GM15510 (cell line): ENCODE results near the gene CRHBP.

Experiments
- POLR2A ChIP-seq: IDR thresholded peaks from 3 replicates; pipeline ENCODE4 v1.6.1; 2011; ENCODE audit warnings: borderline replicate concordance; ENCODE audit not compliant: insufficient read length; ENCODE audit errors: extremely low read depth

Gene CRHBP

DNA sequence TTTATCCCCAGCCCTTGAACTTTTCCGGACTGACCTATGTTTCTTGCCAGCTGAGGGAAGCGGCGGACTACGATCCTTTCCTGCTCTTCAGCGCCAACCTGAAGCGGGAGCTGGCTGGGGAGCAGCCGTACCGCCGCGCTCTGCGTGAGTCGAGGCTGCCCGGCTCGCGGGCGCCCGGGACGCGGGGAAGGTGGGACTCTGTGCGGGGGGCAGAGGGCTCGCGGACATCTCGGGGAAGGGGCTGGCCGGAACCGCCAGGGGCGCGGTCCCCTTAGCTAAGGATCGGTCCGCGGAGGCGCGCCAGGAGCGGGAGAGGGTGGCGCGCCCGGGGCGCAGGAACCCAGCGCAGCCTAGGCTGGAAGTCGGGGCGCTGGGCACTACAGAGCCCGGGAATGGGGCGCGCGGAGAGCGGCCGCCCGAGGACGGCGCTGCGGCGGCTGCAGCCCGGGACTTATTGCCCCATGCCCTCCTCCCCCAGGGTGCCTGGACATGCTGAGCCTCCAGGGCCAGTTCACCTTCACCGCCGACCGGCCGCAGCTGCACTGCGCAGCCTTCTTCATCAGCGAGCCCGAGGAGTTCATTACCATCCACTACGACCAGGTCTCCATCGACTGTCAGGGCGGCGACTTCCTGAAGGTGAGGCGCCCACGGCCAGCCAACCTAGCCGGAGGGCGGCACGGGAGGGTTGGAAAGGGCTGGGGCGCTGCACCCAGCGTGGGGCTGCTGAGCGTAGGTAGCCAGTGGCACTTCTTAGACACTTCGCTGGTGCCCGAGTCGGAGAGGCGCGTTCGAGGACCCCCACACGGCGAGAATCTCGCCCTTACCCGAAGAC, 922 bp downstream of the CRHBP start:
- TF ChIP-seq POLR2A = no peak

DNA sequence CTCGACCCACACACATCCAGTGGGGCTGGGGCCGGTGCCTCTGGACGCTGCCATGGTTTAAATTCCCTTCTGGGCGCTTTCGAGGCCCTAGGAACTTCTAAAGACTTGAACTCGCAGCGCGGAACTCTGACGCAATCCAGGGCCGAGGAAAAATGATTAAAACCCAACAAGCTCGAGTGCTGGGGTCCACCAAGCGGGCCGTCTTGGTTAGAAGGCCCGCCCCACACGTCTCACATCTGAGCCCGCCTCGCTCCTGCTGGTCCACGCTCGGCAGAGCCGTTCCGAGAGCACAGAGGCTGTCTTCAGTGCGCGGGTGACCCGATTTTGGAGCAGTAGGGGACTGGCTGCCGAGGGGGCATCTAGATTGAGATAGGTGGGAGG, 1.5 kb downstream of the CRHBP start:
- TF ChIP-seq POLR2A = no peak

GRCh38 chr5:76956033-76956432, 3.2 kb downstream of the CRHBP start:
- no peak for TF ChIP-seq POLR2A

- no peak for TF ChIP-seq POLR2A
Measured at GRCh38 chr5:76958991-76959767, 6.3 kb downstream of the CRHBP start.

- TF ChIP-seq POLR2A = no peak
Measured at GRCh38 chr5:76960004-76960625, 7.3 kb downstream of the CRHBP start.

GRCh38 chr5:76964060-76964459, 11.2 kb downstream of the CRHBP start:
- TF ChIP-seq POLR2A = no peak

DNA sequence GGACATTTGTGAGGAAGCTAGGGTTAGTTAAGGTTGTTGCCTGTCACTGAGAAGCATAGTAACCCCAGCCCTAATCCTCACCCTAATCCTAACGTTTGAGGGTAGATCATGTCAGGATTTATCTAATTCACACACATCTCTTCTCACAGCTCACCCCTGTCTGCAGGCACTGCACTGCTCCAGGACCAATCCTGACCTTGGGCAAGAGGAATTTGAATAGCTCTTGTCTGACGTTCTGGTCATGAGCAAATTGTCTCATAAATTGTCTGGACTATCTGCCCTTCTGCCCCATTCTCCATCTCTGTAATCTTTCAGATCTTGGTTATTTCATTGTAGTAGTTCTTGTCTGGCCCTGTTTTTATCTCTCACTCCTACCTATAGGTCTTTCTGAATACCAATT, 18.7 kb downstream of the CRHBP start:
- TF ChIP-seq POLR2A = no peak

- TF ChIP-seq POLR2A = no peak
Measured at GRCh38 chr5:76972689-76973088, 19.8 kb downstream of the CRHBP start.

DNA sequence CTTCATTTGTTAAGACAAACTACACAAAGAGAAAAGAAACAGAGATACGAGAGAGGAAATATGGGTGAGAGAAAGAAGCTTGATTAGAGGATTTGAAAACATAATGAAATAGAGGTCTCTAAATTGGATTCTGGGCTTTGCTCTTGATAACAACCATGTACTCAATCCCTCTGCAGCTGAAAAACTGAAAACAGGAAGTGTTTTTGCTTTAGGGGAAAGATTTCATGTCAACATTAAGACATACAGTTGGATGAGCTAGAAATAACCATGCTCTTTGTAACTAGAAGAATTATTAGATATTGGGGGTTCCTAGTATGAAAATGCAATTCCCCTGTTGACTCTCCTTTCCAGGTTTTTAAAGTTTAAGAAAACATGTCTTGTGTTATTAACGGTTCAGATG, 21.9 kb downstream of the CRHBP start:
- TF ChIP-seq POLR2A = no peak

DNA sequence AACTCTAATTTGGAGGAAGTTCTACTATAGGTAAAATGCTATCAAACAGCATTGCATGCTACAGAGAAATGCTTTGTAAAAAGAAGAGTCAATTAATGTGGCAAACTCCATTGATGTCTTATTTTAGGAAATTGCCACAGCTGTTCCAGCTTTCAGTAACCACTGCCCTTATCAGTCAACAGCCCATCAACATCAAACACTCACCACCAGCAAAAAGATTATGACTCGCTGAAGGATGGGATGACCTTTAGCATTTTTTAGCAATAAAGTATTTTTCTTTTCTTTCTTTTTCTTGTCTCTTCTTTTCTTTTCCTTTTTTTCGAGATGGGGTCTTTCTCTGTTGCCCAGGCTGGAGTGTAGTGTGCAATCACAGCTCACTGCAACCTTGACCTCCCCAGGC, 26.0 kb downstream of the CRHBP start:
- no peak for TF ChIP-seq POLR2A

GRCh38 chr5:76980518-76981144, 27.8 kb downstream of the CRHBP start:
- TF ChIP-seq POLR2A = no peak

GRCh38 chr5:76982450-76982849, 29.6 kb downstream of the CRHBP start:
- no peak for TF ChIP-seq POLR2A

DNA sequence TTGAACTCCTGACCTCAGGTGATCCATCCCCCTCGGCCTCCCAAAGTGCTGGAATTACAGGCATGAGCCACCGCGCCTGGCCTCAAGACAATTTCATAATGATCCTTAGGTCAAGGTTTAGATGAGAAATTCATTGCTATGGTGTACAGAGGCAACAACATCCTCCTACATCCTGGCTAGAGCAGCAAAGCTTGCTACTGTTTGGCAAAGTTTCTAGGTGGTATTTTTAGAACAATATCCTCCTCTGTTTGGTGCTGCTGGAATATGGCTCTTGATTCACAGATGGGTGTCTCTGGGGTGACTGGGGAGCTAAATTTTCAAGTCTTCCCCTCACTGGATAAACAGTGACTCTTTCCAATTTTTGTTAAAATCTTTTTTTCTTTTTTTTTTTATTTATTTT, 30.6 kb downstream of the CRHBP start:
- no peak for TF ChIP-seq POLR2A

DNA sequence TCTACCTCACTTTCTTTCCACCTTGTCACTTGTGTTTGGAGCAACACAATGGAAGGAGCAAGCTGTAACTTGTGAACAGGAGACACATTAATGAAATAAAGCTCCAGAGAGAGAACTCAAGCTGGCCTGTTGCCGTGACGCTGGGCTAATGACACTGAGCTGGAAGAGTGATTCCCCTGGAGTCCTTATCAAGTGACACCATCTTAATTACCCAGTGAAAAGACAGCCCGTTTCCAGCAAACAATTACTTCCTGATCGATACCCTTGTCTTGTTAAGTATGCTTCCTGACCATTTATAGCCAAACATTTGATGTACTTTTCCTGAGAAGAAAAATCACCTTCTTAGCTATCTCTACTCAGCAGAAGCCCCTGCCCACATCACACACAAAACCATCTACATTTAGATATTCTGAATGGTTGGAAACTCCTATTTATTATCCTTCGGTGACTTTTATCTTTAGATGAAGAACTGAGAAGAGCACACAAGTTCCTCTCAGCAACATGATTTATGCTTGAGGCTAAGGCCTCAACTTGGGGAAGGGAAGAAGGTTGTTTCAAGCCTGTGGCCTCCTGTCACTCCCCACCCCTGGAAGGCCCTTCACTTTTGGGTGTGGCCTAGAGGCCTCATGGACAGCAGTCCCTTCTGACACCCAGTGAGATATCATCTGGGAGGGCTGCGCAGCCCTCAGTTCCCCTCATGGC, 34.1 kb downstream of the CRHBP start:
- TF ChIP-seq POLR2A = no peak
